Colonic mucosa (tissue), 4 donors: ENCODE measurements around the gene ADGRL1. TPM values are rescaled to one million over a fixed set of nuclear protein-coding genes. Genes with fewer than 3 reads are reported as not detected.

ENCODE experiments used
- DNase-seq: peaks from one replicate; pipeline ENCODE4 v3.0.0-alpha.2; 2020
- H3K27ac ChIP-seq: fragments of 200-600 bp; one replicate; pipeline ENCODE4 v1.8.0; 2021
- H3K27me3 ChIP-seq: fragments of 200-600 bp; one replicate; pipeline ENCODE4 v1.8.0; 2021
- H3K36me3 ChIP-seq: fragments of 200-600 bp; one replicate; pipeline ENCODE4 v1.8.0; 2021
- H3K4me1 ChIP-seq: fragments of 200-600 bp; one replicate; pipeline ENCODE4 v1.8.0; 2021; ENCODE audit warnings: mild to moderate bottlenecking
- H3K4me3 ChIP-seq: fragments of 200-600 bp; one replicate; pipeline ENCODE4 v1.8.0; 2021
- H3K9ac ChIP-seq, 2 donors: one replicate each; pipeline ENCODE4 v1.7.0; 2013; ENCODE audit warnings: control low read depth in 2 of 2, low read depth in 2 of 2, low read length in 2 of 2
- H3K9me3 ChIP-seq: fragments of 200-600 bp; one replicate; pipeline ENCODE4 v1.8.0; 2021
- intact Hi-C: fragments of 100-400 bp; cut with DNase I; formaldehyde crosslinking; loops from one replicate; pipeline ENCODE4 v1.14.1; 2022
- total RNA-seq, 2 donors: library from RNA; stranded (reverse); fragmentation: NEBNext Ultra II Directional in 1 of 2; extraction: Animal tissue kit (Norgen Biotek cat#: 25700) in 1 of 2; gene quantifications; one replicate each; pipeline ENCODE4 v1.2.1, GENCODE V29; 2021
- TF ChIP-seq, protein P1 (sequence below): fragments of 200-600 bp; IDR thresholded peaks from one replicate; pipeline ENCODE4 v1.8.0; 2022; ENCODE audit warnings: antibody characterized with exemption, mild to moderate bottlenecking
- donor health status: healthy.
- donor health status: DM: no; HTN: no; CAD: no.
- donor health status: DM: no; HTN: no; CAD: no.

ADGRL1 gene
- total RNA-seq, 2 donors from 2014 or later = 18.4 to 28.0 TPM

DNA sequence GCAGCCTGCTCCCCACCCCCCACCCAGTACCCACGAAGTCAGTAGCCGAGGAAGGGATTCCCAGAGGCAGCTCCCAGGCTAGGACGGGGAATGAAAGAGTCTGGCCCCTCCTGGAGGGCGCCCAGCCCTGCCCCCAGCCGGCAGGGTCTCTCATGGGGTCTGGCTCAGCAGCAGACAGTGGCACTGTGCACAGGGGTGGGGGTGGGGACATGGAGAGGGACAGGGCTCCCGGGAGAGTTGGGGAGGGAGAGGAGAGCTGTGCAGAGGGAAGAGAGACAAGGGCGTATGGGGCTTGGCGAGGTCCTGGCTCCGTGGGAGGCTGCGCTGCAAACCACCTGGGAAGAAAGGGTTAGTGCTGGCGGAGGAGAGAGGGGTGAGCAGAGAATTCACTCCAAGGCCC lies 41.9 kb downstream of the ADGRL1 start:
- TF ChIP-seq, protein P1, sequence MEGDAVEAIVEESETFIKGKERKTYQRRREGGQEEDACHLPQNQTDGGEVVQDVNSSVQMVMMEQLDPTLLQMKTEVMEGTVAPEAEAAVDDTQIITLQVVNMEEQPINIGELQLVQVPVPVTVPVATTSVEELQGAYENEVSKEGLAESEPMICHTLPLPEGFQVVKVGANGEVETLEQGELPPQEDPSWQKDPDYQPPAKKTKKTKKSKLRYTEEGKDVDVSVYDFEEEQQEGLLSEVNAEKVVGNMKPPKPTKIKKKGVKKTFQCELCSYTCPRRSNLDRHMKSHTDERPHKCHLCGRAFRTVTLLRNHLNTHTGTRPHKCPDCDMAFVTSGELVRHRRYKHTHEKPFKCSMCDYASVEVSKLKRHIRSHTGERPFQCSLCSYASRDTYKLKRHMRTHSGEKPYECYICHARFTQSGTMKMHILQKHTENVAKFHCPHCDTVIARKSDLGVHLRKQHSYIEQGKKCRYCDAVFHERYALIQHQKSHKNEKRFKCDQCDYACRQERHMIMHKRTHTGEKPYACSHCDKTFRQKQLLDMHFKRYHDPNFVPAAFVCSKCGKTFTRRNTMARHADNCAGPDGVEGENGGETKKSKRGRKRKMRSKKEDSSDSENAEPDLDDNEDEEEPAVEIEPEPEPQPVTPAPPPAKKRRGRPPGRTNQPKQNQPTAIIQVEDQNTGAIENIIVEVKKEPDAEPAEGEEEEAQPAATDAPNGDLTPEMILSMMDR = no peak

DNA sequence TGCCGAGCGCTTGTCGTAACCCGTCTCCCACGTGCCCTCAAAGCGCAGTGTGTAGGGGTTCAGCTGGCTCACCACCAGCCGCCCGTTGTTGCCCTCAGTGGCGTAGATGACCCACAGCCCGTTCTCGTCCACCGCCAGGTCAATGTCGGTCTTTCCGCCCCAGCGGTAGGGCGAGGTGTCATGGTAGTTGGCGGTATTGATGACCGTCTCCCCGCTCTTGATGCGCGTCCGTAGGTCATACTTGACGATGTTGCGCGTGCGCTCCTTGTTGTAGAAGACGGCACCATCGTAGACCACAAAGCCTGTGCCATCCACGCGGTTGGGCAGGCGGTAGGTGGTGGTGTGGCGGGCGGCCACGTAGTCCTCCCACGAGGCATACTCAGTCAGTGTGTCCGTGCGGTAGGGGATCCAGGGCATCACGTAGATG lies 43.1 kb downstream of the ADGRL1 start:
- no peak for DNase-seq
- no peaks in the 10 kb centered on the region for H3K9me3 ChIP-seq
- no peak overlapping the region for H3K9ac ChIP-seq
- no peaks in the 10 kb centered on the region for H3K36me3 ChIP-seq
- H3K4me1 ChIP-seq = no peaks in the 10 kb centered on the region
- TF ChIP-seq, protein P1 = no peak
- intact Hi-C loops = no loop called here
- no peak overlapping the region for H3K4me3 ChIP-seq
- H3K27ac ChIP-seq = no peak overlapping the region
- no peaks in the 10 kb centered on the region for H3K27me3 ChIP-seq

More for the DNA sequence above, 41.9 kb downstream of the ADGRL1 start:
- no peak for DNase-seq
- H3K27ac ChIP-seq = no peak overlapping the region
- no peaks in the 10 kb centered on the region for H3K36me3 ChIP-seq
- H3K9me3 ChIP-seq = no peaks in the 10 kb centered on the region
- H3K9ac ChIP-seq = no peak overlapping the region
- intact Hi-C loops = no loop called here
- no peaks in the 10 kb centered on the region for H3K27me3 ChIP-seq
- no peak overlapping the region for H3K4me3 ChIP-seq
- no peaks in the 10 kb centered on the region for H3K4me1 ChIP-seq

DNA sequence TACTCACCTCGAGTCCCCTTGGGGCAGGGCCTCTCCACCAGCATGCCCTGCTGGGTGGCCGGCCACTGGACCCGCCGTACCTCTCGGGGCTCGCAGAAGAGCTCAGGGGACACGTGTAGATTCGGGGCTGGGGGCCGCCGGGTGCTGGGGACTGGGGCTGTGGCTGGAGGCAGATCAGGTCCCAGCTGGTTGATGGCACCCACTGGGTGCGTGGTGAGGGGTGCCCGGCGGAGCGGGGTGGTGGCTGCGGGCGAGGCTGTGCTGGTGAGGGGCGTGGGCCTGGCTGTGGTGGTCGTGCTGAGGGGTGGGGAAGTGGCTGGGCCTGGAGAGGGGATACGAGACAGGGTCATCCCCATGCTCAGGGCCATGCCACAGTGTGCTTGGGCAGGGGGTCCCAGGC lies 44.7 kb downstream of the ADGRL1 start:
- TF ChIP-seq, protein P1 = no peak
- H3K9ac ChIP-seq = no peak overlapping the region
- H3K27me3 ChIP-seq = no peaks in the 10 kb centered on the region
- intact Hi-C loops = no loop called here
- H3K27ac ChIP-seq = no peak overlapping the region
- H3K4me3 ChIP-seq = no peak overlapping the region
- no peaks in the 10 kb centered on the region for H3K9me3 ChIP-seq
- H3K4me1 ChIP-seq = no peaks in the 10 kb centered on the region
- no peak for DNase-seq
- no peaks in the 10 kb centered on the region for H3K36me3 ChIP-seq

DNA sequence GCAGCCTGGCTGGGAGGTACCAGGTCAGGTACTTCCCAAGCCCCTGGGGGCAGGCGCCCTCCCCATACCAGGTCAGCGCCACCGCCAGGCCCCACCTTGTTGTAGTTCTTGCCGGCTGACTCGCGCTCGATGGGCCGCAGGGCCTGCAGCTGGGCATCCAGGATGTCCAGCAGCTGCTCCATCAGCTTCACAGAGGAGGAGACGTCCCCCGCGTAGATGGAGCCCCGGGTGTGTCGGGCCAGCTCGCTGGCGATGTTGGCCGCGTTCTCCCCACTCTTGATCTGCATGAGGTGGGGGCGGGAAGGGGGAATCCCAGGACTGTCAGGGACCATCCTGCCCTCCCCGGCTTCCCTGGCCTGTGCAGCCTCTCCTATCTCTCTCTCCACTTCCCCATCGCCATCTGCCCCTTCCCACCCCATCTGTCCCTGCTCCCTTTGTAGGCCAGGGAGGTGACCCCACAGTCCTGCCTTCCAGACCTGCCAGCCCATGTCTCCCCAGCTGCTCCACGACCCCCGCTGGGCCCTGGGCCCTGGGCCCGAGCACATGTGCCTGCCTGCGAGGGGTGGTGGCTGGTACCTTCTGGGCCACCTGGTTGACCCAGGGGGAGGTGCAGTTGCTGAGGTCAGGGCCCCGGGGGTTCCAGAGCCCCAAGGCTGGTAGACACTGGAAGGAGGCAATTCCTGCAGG lies 45.8 kb downstream of the ADGRL1 start:
- Histone ChIP-seq H3K4me3 (no peak overlapping the region), H3K27me3 (no peaks in the 10 kb centered on the region), H3K9me3 (no peaks in the 10 kb centered on the region), H3K9ac (no peak overlapping the region), H3K27ac (no peak overlapping the region), H3K4me1 (no peaks in the 10 kb centered on the region), H3K36me3 (no peaks in the 10 kb centered on the region)
- no peak for DNase-seq
- intact Hi-C loops = no loop called here
- TF ChIP-seq, protein P1 = no peak

DNA sequence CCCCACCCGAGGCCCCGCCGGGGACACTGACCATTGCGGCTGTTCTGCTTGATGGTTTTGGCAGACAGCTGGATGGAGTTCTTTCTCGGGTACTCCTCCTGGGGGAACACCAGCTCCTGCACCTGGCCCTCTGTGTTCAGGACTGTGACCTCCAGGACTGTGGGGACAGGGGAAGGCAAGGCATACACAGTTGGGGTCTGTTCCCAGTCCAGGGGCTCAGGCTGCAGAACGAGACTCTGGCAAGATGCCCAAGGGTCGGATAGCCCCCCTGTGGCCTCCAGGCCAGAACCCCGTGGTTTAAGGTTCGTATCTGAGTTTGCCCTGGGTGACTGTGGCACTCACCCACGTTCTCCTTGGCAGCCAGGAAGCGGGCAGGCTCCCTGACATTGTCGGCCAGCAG lies 46.9 kb downstream of the ADGRL1 start:
- Histone ChIP-seq H3K4me1 (no peaks in the 10 kb centered on the region), H3K9ac (no peak overlapping the region), H3K9me3 (no peaks in the 10 kb centered on the region), H3K27ac (no peak overlapping the region), H3K36me3 (no peaks in the 10 kb centered on the region), H3K27me3 (no peaks in the 10 kb centered on the region), H3K4me3 (no peak overlapping the region)
- no peak for DNase-seq
- intact Hi-C loops = no loop called here
- TF ChIP-seq, protein P1 = no peak
